Nephron progenitor cell (in vitro differentiated cells): ENCODE measurements around the gene FCRL6.

ENCODE experiments used
- DNase-seq: peaks from one replicate; pipeline ENCODE4 v3.0.0; 2021
- H3K27ac Mint-ChIP-seq: 2 replicates; pipeline ENCODE4 v1.8.0; 2021; ENCODE audit warnings: mild to moderate bottlenecking, moderate library complexity, mixed read lengths
- H3K27me3 Mint-ChIP-seq: 2 replicates; pipeline ENCODE4 v1.8.0; 2021; ENCODE audit warnings: mild to moderate bottlenecking, low read depth, mixed read lengths; ENCODE audit not compliant: poor library complexity
- H3K36me3 Mint-ChIP-seq: 2 replicates; pipeline ENCODE4 v1.8.0; 2021; ENCODE audit warnings: low read depth, mixed read lengths
- H3K4me1 Mint-ChIP-seq: 2 replicates; pipeline ENCODE4 v1.8.0; 2021; ENCODE audit warnings: mixed read lengths
- H3K4me3 Mint-ChIP-seq: 2 replicates; pipeline ENCODE4 v1.8.0; 2021; ENCODE audit warnings: mild to moderate bottlenecking, moderate library complexity, mixed read lengths
- H3K9me3 Mint-ChIP-seq: 2 replicates; pipeline ENCODE4 v1.8.0; 2021; ENCODE audit warnings: mild to moderate bottlenecking, moderate library complexity, mixed read lengths
- CTCF ChIP-seq: fragments of 200-600 bp; sonication (generic); IDR thresholded peaks from 2 replicates; pipeline ENCODE4 v1.5.0; 2021; ENCODE audit warnings: antibody characterized with exemption

The FCRL6 gene

GRCh38 chr1:159800177-159800930, 1.8 kb upstream of the FCRL6 start:
- Mint-ChIP-seq H3K27me3 (peaks cover 54% of the 10 kb centered on the region), H3K36me3 (no peaks in the 10 kb centered on the region), H3K9me3 (no peaks in the 10 kb centered on the region), H3K27ac (no peak overlapping the region), H3K4me3 (no peak overlapping the region), H3K4me1 (no peaks in the 10 kb centered on the region)
- DNase-seq, result no peak
- no peak for TF ChIP-seq CTCF

GRCh38 chr1:159803956-159804689, 2.0 kb downstream of the FCRL6 start:
- no peaks in the 10 kb centered on the region for H3K4me1 Mint-ChIP-seq
- no peaks in the 10 kb centered on the region for H3K9me3 Mint-ChIP-seq
- DNase-seq, result no peak
- H3K27ac Mint-ChIP-seq, result no peak overlapping the region
- H3K27me3 Mint-ChIP-seq, result peaks cover 72% of the 10 kb centered on the region
- no peak for TF ChIP-seq CTCF
- H3K36me3 Mint-ChIP-seq, result no peaks in the 10 kb centered on the region
- H3K4me3 Mint-ChIP-seq, result no peak overlapping the region

- H3K27me3 Mint-ChIP-seq, result peaks cover 74% of the 10 kb centered on the region
- H3K9me3 Mint-ChIP-seq, result no peaks in the 10 kb centered on the region
- H3K36me3 Mint-ChIP-seq, result no peaks in the 10 kb centered on the region
- H3K27ac Mint-ChIP-seq, result no peak overlapping the region
- no peak overlapping the region for H3K4me3 Mint-ChIP-seq
- H3K4me1 Mint-ChIP-seq, result no peaks in the 10 kb centered on the region
- no peak for TF ChIP-seq CTCF
- DNase-seq, result no peak
Observed at GRCh38 chr1:159804924-159805323, 2.8 kb downstream of the FCRL6 start.

- Mint-ChIP-seq H3K36me3 (no peaks in the 10 kb centered on the region), H3K4me1 (no peaks in the 10 kb centered on the region), H3K9me3 (no peaks in the 10 kb centered on the region), H3K27me3 (peaks cover 47% of the 10 kb centered on the region), H3K4me3 (no peak overlapping the region), H3K27ac (no peak overlapping the region)
- DNase-seq, result no peak
- TF ChIP-seq CTCF, result no peak
Observed at GRCh38 chr1:159815926-159816325, 13.8 kb downstream of the FCRL6 start.

- Mint-ChIP-seq H3K4me1 (no peaks in the 10 kb centered on the region), H3K9me3 (no peaks in the 10 kb centered on the region), H3K36me3 (no peaks in the 10 kb centered on the region), H3K4me3 (no peak overlapping the region), H3K27me3 (peaks cover 52% of the 10 kb centered on the region), H3K27ac (no peak overlapping the region)
- DNase-seq, result no peak
- no peak for TF ChIP-seq CTCF
Observed at GRCh38 chr1:159817276-159818041, 15.3 kb downstream of the FCRL6 start.
